Stomach (tissue), 9 donors: ENCODE measurements around the gene NTRK3. TPM values are rescaled to one million over a fixed set of nuclear protein-coding genes. Genes with fewer than 3 reads are reported as not detected.
A peak's percentile ranks its signal among the peaks of the same experiment; 100 is the strongest.

ENCODE experiments used
- DNase-seq, 2 donors: peaks; one replicate each; pipeline versions ENCODE4 v3.0.0 to v3.0.0-alpha.2; 2013 to 2019
- H3K27ac ChIP-seq, 5 donors: fragments of 200-600 bp in 4 of 5; sonication (generic) in 4 of 5; one replicate each; pipeline ENCODE4 v1.5.1; 2013 to 2019; ENCODE audit warnings: mild to moderate bottlenecking in 1 of 5, moderate library complexity in 1 of 5
- H3K27me3 ChIP-seq, 3 donors: fragments of 200-600 bp; sonication (generic); one replicate each; pipeline ENCODE4 v1.5.1; 2017 to 2019; ENCODE audit warnings: mixed run types in 1 of 3
- H3K36me3 ChIP-seq, 4 donors: fragments of 200-600 bp; sonication (generic); 1 replicate in 3 of 4; 2 replicates in 1 of 4; pipeline ENCODE4 v1.5.1; 2016 to 2019
- H3K4me1 ChIP-seq, 4 donors: fragments of 200-600 bp; sonication (generic); one replicate each; pipeline ENCODE4 v1.5.1; 2016 to 2019
- H3K4me3 ChIP-seq, 4 donors: fragments of 200-600 bp; sonication (generic) in 3 of 4; one replicate each; pipeline ENCODE4 v1.5.1; 2016 to 2019; ENCODE audit warnings: mild to moderate bottlenecking in 1 of 4
- H3K9me3 ChIP-seq, 4 donors: fragments of 200-600 bp; sonication (generic); one replicate each; pipeline ENCODE4 v1.5.1; 2016 to 2019
- EP300 ChIP-seq: sonication (generic); formaldehyde crosslinking; IDR thresholded peaks from one replicate; pipeline ENCODE4 v1.6.1; 2017; ENCODE audit warnings: antibody characterized with exemption
- POLR2A ChIP-seq, 4 donors: fragments of 450-650 bp; IDR thresholded peaks; one replicate each; pipeline ENCODE4 v1.6.1; 2016; ENCODE audit warnings: antibody characterized with exemption in 4 of 4, control low read depth in 2 of 4, mild to moderate bottlenecking in 1 of 4, moderate library complexity in 1 of 4
- POLR2AphosphoS5 ChIP-seq, 3 donors: sonication (generic); formaldehyde crosslinking; IDR thresholded peaks; one replicate each; pipeline ENCODE4 v1.6.1; 2016; ENCODE audit warnings: antibody characterized with exemption in 3 of 3
- WGBS, 5 donors: extraction: QIAGEN DNeasy Blood & Tissue Kit in 3 of 5; methylation state at CpG; one replicate each; pipeline versions ENCODE4 v1.1.5 to v1.1.7; 2013 to 2018; 5-methylcytosine and 5-hydroxymethylcytosine counted together
- intact Hi-C: fragments of 100-400 bp; cut with DNase I; formaldehyde crosslinking; loops from one replicate; pipeline ENCODE4 v1.15.1; 2023; ENCODE audit warnings: low total_unique reads
- polyA plus RNA-seq, 3 donors: library from polyadenylated mRNA; stranded (reverse); fragments of 200-250 nt; gene quantifications; one replicate each; pipeline ENCODE4 v1.2.3, GENCODE V29; 2013
- total RNA-seq, 5 donors: library from RNA; depleted of rRNA; stranded (reverse); fragments of >200 nt; gene quantifications; one replicate each; pipeline versions ENCODE4 v1.1.0 to v1.2.3, GENCODE V29; 2014 to 2016
- TF ChIP-seq, protein P1 (sequence below), 7 experiments: fragments of 450-650 bp in 4 of 7; fragments of 200-600 bp in 3 of 7; sonication (generic) in 3 of 7; IDR thresholded peaks; one replicate each; pipeline ENCODE4 v1.5.1; 2016 to 2019; ENCODE audit warnings: antibody characterized with exemption in 7 of 7, control low read depth in 2 of 7, mild to moderate bottlenecking in 1 of 7
- donor health status: healthy with polysubstance abuse.
- donor health status: Bipolar disorder and iron deficiency.
- donor health status: healthy.

NTRK3 gene
- total and polyA plus RNA-seq, 8 donors, result under 0.01 to 18.2 (median 1.0) TPM; not detected in 1

DNA sequence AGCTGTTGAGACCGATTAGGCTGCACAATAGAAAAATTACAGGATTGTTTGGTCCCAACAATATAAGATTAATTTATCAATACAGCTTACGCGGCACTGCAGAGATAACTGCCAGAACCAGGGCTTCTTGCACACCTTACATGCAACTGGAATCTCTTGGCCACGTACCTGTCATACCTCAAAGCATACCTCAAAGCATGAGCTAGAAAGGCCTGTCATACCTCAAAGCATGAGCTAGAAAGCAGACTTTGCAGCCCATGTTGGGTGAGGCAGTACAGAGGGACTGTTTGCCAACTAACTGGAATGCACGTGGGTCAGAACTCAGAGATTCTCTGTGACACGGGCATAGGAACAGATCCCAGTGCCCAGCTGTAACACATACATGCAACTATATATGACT lies 34.7 kb downstream of the NTRK3 start:
- Histone ChIP-seq H3K4me1 (peaks cover 0 to 15% (median 6%) of the 10 kb centered on the region in 4 donors), H3K36me3 (no peaks in the 10 kb centered on the region), H3K9me3 (no peaks in the 10 kb centered on the region), H3K27me3 (peaks cover 0 to 15% (median 0%) of the 10 kb centered on the region in 3 donors), H3K27ac (no peak overlapping the region), H3K4me3 (no peak overlapping the region)
- 28 to 58% (median 34%) methylated on average over 6 of the region's 6 CpGs for WGBS, 5 donors
- no peak for DNase-seq
- TF ChIP-seq POLR2AphosphoS5 (IDR thresholded peaks at IDR 0.05), result no peak
- TF ChIP-seq, protein P1, sequence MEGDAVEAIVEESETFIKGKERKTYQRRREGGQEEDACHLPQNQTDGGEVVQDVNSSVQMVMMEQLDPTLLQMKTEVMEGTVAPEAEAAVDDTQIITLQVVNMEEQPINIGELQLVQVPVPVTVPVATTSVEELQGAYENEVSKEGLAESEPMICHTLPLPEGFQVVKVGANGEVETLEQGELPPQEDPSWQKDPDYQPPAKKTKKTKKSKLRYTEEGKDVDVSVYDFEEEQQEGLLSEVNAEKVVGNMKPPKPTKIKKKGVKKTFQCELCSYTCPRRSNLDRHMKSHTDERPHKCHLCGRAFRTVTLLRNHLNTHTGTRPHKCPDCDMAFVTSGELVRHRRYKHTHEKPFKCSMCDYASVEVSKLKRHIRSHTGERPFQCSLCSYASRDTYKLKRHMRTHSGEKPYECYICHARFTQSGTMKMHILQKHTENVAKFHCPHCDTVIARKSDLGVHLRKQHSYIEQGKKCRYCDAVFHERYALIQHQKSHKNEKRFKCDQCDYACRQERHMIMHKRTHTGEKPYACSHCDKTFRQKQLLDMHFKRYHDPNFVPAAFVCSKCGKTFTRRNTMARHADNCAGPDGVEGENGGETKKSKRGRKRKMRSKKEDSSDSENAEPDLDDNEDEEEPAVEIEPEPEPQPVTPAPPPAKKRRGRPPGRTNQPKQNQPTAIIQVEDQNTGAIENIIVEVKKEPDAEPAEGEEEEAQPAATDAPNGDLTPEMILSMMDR (IDR thresholded peaks at IDR 0.05), result no peak
- no peak for TF ChIP-seq POLR2A (IDR thresholded peaks at IDR 0.05)
- no peak for TF ChIP-seq EP300
- intact Hi-C loops, result no loop called here

DNA sequence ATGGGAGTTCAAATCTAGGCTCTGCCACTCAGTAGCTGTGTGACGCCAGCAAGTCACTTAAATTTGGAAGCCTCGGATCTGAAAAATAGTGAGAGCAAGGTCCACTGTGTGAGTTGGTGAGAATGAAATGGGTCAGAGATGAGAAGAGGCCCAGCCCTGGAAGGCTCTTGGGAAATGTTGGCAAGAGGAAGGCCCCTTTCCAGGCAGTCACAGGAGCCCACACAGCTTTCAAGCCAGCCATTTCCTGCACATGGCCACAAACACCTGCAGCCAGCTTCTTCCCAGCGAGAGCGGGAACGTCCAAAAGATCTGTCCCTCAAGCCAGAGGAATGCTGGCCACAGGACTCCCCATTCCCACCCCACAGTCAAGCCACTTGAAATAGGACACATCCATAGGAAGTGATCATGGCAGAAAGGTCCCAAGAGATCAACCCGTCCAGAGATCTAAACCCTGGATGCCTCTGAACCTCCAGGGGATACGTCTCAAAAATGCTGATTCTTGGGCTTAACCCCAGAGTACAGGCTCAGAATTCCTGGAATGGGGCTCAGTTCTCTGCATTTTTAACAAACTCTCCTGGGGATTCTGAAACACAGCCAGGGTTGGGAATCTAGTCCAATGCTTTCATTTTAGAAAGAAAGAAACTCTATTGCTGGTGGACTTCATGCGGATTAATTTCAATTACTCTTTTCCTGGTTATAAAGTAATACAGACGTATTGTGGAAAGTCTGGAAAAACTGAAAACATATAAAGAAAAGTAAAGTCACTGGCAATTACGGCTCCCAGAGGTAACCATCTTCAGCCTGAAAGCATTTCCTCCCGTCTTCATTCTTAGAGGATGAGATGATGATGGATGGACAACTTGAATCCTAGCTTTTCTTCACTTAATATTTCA lies 35.9 kb downstream of the NTRK3 start:
- Histone ChIP-seq H3K36me3 (no peaks in the 10 kb centered on the region), H3K4me1 (peaks cover 0 to 15% (median 6%) of the 10 kb centered on the region in 4 donors), H3K4me3 (no peak overlapping the region), H3K27me3 (peaks cover 0 to 21% (median 0%) of the 10 kb centered on the region in 3 donors), H3K9me3 (no peaks in the 10 kb centered on the region), H3K27ac (no peak overlapping the region)
- 80 to 86% (median 83%) methylated on average over 11 of the region's 11 CpGs for WGBS, 5 donors
- DNase-seq, result no peak
- intact Hi-C loops, result no loop called here
- no peak for TF ChIP-seq EP300
- TF ChIP-seq POLR2AphosphoS5 (IDR thresholded peaks at IDR 0.05), result no peak
- TF ChIP-seq, protein P1 (IDR thresholded peaks at IDR 0.05), result no peak
- TF ChIP-seq POLR2A (IDR thresholded peaks at IDR 0.05), result no peak

DNA sequence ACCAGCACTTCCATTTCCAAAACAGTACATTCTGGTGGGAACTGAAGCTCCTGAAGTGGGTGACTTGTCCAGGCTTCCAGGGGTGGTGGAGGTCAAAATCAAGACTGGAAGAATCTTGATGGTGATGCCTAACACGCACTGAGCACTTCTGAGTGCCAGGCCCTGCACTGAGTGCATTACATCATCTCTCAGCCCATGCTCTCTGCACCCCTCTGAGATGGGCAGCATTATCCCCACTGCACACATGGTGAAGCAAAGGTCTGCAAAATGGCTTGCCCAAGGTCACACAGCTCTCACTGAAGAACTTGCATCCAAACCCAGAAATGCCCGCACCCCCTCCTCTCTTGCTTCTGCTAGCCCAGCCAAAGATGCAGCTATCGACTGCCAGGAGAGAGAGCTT lies 36.9 kb downstream of the NTRK3 start:
- Histone ChIP-seq H3K27ac (no peak overlapping the region), H3K9me3 (no peaks in the 10 kb centered on the region), H3K27me3 (peaks cover 0 to 21% (median 0%) of the 10 kb centered on the region in 3 donors), H3K4me3 (no peak overlapping the region), H3K36me3 (no peaks in the 10 kb centered on the region), H3K4me1 (peaks cover 0 to 15% (median 6%) of the 10 kb centered on the region in 4 donors)
- no peak for DNase-seq
- intact Hi-C loops, result no loop called here
- 48 to 72% (median 56%) methylated on average over 3 of the region's 3 CpGs for WGBS, 5 donors
- TF ChIP-seq, protein P1 (IDR thresholded peaks at IDR 0.05), result no peak
- TF ChIP-seq POLR2AphosphoS5 (IDR thresholded peaks at IDR 0.05) (no peak), POLR2A (IDR thresholded peaks at IDR 0.05) (no peak), EP300 (no peak)

DNA sequence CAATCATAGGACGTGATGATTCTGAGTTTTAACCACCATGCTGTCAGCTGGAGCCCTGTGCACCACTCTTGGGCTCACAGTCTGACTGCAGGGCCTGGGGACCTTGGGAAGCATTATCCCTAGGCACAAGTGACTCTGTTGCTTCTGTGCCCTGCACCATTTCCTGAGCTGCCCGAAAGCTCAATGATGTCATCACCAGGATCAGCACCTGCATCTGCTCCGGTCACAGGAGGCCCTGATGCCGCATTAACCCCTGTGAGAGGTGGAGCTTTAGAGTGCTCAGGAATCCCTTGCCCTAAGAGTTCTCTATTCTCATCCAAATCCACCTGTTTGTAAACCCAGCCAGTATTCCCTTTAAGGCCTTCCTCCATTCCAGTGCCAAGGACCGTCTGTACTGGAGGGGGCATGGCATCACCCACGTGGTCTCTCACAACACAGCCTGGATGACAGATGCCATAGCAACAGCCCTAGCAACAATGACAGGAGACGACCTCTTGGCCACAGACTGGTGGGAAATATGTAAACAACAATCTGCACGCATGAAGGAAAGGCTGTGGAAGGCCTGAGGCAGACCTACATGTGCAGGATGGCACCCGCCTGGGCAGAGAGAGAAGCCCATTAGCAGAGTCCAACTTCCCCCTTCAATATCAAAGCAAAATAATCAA lies 37.9 kb downstream of the NTRK3 start:
- Histone ChIP-seq H3K9me3 (no peaks in the 10 kb centered on the region), H3K4me1 (peaks cover 0 to 15% (median 6%) of the 10 kb centered on the region in 4 donors), H3K27ac (no peak overlapping the region), H3K27me3 (peaks cover 0 to 21% (median 0%) of the 10 kb centered on the region in 3 donors), H3K36me3 (no peaks in the 10 kb centered on the region), H3K4me3 (no peak overlapping the region)
- DNase-seq, result peak in 1 of 2 donors; percentile 49
- intact Hi-C loops, result no loop called here
- WGBS, 5 donors, result 38 to 56% (median 46%) methylated on average over 9 of the region's 9 CpGs
- peak in 1 of 3 donors; percentile 27 for TF ChIP-seq POLR2AphosphoS5 (IDR thresholded peaks at IDR 0.05)
- TF ChIP-seq, protein P1 (IDR thresholded peaks at IDR 0.05), result no peak
